HEK293 (cell line): ENCODE measurements around the gene SEMG2.

Source experiments
- ZNF621 ChIP-seq: fragments of 450-650 bp; formaldehyde crosslinking; IDR thresholded peaks from 2 replicates; pipeline ENCODE4 v1.5.1; 2017; ENCODE audit warnings: missing biosample characterization, missing genetic modification characterization
- ZNF670 ChIP-seq: fragments of 450-650 bp; formaldehyde crosslinking; IDR thresholded peaks from 2 replicates; pipeline ENCODE4 v1.5.1; 2016; ENCODE audit warnings: missing biosample characterization, missing genetic modification characterization, low read depth

DNA sequence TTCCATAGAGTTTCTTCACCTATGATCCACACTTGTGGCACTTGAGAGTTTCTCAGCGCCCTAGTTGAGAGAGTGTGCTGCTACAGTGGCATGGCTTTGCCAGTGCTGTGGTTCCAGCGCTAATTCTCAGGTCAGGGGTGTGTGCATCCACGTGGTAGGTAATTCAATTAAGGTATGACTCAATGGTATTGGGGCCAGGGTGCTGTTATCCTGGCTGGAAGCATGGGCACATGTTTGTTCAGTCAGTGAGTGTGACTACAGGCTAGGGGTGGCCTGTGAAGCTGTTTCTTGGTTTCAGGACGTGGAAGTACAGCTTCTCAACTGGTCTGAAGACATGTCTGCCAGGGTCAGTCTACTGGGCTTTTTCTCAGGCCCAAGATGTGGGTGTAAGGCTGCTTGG, 3.0 kb upstream of the SEMG2 start:
- no peak for TF ChIP-seq ZNF670 (tag by site-specific recombination)
- no peak for TF ChIP-seq ZNF621 (tag by site-specific recombination)
